ENCODE data around the gene EEFSEC. TPM values are rescaled to one million over a fixed set of nuclear protein-coding genes. Genes with fewer than 3 reads are reported as not detected.

Gene EEFSEC
- total RNA-seq, 1 experiment from 2014 or later: 9.6 TPM

- ChIA-PET CTCF (no interaction called here), POLR2A (ENCODE audit: unreplicated experiment) (interaction anchor here (0.6 kb wide), 3 partner anchors 9 to 136 kb away, joined by 3 to 7 read pairs (median 4); no protein-coding TSS in a partner anchor)
- Histone ChIP-seq H3K36me3 (ENCODE audit: low read depth, low read length) (no peaks in the 10 kb centered on the region), H3K9me2 (replicated peaks; ENCODE audit: low read length) (no peaks in the 10 kb centered on the region), H3K4me1 (ENCODE audit: insufficient read depth, low read length) (peaks cover 42% of the 10 kb centered on the region), H3K27ac (ENCODE audit: low read length) (peak overlapping the region; percentile 30), H3K9me3 (ENCODE audit: low read length) (no peaks in the 10 kb centered on the region), H3K4me3 (ENCODE audit: low read length) (peak overlapping the region; percentile 70), H2AFZ (ENCODE audit: low read length) (peak overlapping the region; percentile 81; the same call in 1 of the 2 replicates), H3K4me2 (ENCODE audit: low read length) (peak overlapping the region; percentile 93), H3K9ac (ENCODE audit: low read length) (peak overlapping the region; percentile 61; the same call in 1 of the 2 replicates), H3K27me3 (ENCODE audit: low read length) (no peaks in the 10 kb centered on the region), H4K20me1 (ENCODE audit: low read length) (no peaks in the 10 kb centered on the region), H3F3A (ENCODE audit: low read length, unreplicated experiment) (no peaks in the 10 kb centered on the region), H3K79me2 (ENCODE audit: low read length) (no peaks in the 10 kb centered on the region)
- peak; percentile 13 for ATAC-seq
- TF ChIP-seq CTCF (conservative IDR thresholded peaks at IDR 0.05; ENCODE audit: low read depth, low read length) (no peak), EZH2phosphoT487 (IDR thresholded peaks at IDR 0.05; ENCODE audit: borderline replicate concordance, low read length) (no peak), EZH2 (IDR thresholded peaks at IDR 0.05; ENCODE audit: low read length, unreplicated experiment) (no peak)
- BruUV-seq (replicated peaks): no TSS peak
- DNase-seq: peak; percentile 9
- intact Hi-C loops (cut with micrococcal nuclease): loop anchor here (2.0 kb wide), 1 partner anchor 56 kb away; no protein-coding TSS in a partner anchor
Observed at GRCh38 chr3:128432971-128433836, 279.9 kb downstream of the EEFSEC start.

- peak overlapping the region; percentile 93 for H3K4me2 ChIP-seq (ENCODE audit: low read length)
- intact Hi-C loops (cut with micrococcal nuclease): loop anchor here (2.0 kb wide), 1 partner anchor 55 kb away; no protein-coding TSS in a partner anchor
- H3K9me3 ChIP-seq (ENCODE audit: low read length): no peaks in the 10 kb centered on the region
- POLR2A ChIA-PET (ENCODE audit: unreplicated experiment): no interaction called here
- no peaks in the 10 kb centered on the region for H3F3A ChIP-seq (ENCODE audit: low read length, unreplicated experiment)
- TF ChIP-seq EZH2phosphoT487 (IDR thresholded peaks at IDR 0.05; ENCODE audit: borderline replicate concordance, low read length) (no peak), EZH2 (IDR thresholded peaks at IDR 0.05; ENCODE audit: low read length, unreplicated experiment) (no peak), CTCF (conservative IDR thresholded peaks at IDR 0.05; ENCODE audit: low read depth, low read length) (no peak)
- no peaks in the 10 kb centered on the region for H3K36me3 ChIP-seq (ENCODE audit: low read depth, low read length)
- H3K9me2 ChIP-seq (replicated peaks; ENCODE audit: low read length): no peaks in the 10 kb centered on the region
- H4K20me1 ChIP-seq (ENCODE audit: low read length): no peaks in the 10 kb centered on the region
- peak; percentile 64 for DNase-seq
- no peak overlapping the region for H3K4me3 ChIP-seq (ENCODE audit: low read length)
- H3K27me3 ChIP-seq (ENCODE audit: low read length): no peaks in the 10 kb centered on the region
- peak; percentile 10 for ATAC-seq
- no peak overlapping the region for H3K9ac ChIP-seq (ENCODE audit: low read length)
- CTCF ChIA-PET: no interaction called here
- H3K4me1 ChIP-seq (ENCODE audit: insufficient read depth, low read length): peaks cover 42% of the 10 kb centered on the region
- BruUV-seq (replicated peaks): no TSS peak
- H2AFZ ChIP-seq (ENCODE audit: low read length): no peak overlapping the region
- H3K27ac ChIP-seq (ENCODE audit: low read length): peak overlapping the region; percentile 80; the same call in 1 of the 2 replicates
- H3K79me2 ChIP-seq (ENCODE audit: low read length): no peaks in the 10 kb centered on the region
Observed at GRCh38 chr3:128433837-128434165, 280.5 kb downstream of the EEFSEC start.

- Histone ChIP-seq H3K4me2 (ENCODE audit: low read length) (peak overlapping the region; percentile 42; the same call in 1 of the 2 replicates), H3K9ac (ENCODE audit: low read length) (no peak overlapping the region), H2AFZ (ENCODE audit: low read length) (no peak overlapping the region), H3K9me3 (ENCODE audit: low read length) (no peaks in the 10 kb centered on the region), H3K36me3 (ENCODE audit: low read depth, low read length) (no peaks in the 10 kb centered on the region), H4K20me1 (ENCODE audit: low read length) (no peaks in the 10 kb centered on the region), H3K27ac (ENCODE audit: low read length) (peak overlapping the region; percentile 80), H3K9me2 (replicated peaks; ENCODE audit: low read length) (no peaks in the 10 kb centered on the region), H3K79me2 (ENCODE audit: low read length) (no peaks in the 10 kb centered on the region), H3K27me3 (ENCODE audit: low read length) (no peaks in the 10 kb centered on the region), H3K4me3 (ENCODE audit: low read length) (no peak overlapping the region), H3K4me1 (ENCODE audit: insufficient read depth, low read length) (peaks cover 42% of the 10 kb centered on the region), H3F3A (ENCODE audit: low read length, unreplicated experiment) (no peaks in the 10 kb centered on the region)
- ATAC-seq: no peak
- no peak for TF ChIP-seq EZH2 (IDR thresholded peaks at IDR 0.05; ENCODE audit: low read length, unreplicated experiment)
- TF ChIP-seq EZH2phosphoT487 (IDR thresholded peaks at IDR 0.05; ENCODE audit: borderline replicate concordance, low read length): no peak
- TF ChIP-seq CTCF (conservative IDR thresholded peaks at IDR 0.05; ENCODE audit: low read depth, low read length): no peak
- no peak for DNase-seq
- ChIA-PET POLR2A (ENCODE audit: unreplicated experiment) (interaction anchor here (0.6 kb wide), 1 partner anchor 16 kb away, joined by 6 read pairs; no protein-coding TSS in a partner anchor), CTCF (no interaction called here)
- TSS peak; percentile 74 for BruUV-seq (replicated peaks)
- intact Hi-C loops (cut with micrococcal nuclease): no loop called here
Observed at GRCh38 chr3:128434524-128434923, 281.2 kb downstream of the EEFSEC start.

Data from PC-3 (cell line).